ENCODE measurements around the gene ATF6B.

Gene ATF6B

DNA sequence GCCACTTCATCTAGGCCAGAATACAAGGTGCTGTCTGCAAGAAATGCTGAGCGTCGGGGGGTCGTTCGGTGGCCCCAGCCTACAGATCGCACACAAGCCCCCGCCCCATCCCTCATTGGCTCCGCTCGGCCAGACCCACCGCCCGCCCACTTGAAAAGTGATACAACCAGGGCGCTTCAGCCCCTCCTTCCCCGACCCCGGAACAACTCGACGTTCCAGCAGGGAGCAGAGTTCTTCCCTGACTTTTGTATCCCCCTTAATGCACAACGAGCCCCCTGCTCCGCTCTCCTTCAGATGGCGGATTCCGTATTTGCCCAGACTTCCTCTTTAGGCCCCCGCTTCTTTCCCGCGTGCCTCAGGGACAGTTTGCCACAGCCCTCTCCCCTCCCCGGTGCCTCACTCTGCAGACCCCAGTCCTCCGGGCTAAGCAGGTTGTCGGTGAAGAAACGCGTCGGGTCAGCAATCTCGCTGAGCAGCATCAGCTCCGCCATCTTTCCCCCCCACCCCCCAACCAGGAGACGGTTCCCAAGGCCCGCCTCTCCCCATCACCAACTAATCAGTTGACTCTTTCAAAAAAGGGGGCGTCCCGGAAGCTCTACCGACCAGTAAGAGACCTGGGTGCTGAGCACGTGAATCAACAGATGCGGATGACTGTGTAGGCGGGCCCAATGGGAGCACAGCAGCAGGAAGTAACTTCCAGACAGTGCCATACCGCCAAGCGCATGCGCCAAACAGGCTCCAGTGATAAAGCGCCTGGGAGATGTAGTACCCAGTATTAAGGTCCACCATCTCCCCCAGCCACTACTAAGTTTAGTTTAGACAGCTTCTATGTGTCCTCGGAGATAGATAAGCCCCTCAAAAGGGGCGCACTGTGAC, at the start of gene ATF6B:
TSS of gene ATF6B (minus strand) at position 530 of the 876 bp plus-strand sequence. CDS start at position 491, 39 bp downstream.
- DNase-seq = peak; percentile 97

DNA sequence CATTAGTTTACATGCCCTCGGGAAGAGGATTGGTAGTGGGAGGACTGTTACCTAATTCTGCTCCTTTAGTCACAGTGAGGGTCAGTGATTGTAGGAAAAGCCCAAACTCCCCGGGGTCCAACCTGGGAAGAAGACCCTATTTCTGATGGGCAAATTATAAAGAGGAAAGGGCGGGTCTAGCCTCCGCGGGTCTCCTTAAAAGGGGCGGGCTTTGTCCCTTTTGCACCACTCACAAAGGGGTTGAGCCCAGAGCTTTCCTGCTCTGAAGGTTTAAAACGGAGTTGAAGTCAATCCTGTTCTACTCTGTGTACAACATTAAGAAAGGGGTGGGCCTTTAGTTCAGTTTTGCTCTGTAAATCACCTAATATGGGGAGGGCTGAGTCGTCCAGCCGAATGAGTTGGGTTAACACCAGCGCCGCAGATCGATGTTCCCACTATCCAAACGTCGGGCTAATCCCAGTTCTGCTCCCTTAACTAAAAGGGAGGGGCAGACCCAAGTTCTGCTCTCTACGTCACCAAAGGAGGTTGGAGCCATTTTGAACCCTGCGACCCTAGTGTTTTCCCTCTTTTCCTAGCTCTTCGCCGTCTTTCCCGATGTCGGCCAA, 49.2 kb upstream of the ATF6B start:
- peak; percentile 44 for DNase-seq

DNA sequence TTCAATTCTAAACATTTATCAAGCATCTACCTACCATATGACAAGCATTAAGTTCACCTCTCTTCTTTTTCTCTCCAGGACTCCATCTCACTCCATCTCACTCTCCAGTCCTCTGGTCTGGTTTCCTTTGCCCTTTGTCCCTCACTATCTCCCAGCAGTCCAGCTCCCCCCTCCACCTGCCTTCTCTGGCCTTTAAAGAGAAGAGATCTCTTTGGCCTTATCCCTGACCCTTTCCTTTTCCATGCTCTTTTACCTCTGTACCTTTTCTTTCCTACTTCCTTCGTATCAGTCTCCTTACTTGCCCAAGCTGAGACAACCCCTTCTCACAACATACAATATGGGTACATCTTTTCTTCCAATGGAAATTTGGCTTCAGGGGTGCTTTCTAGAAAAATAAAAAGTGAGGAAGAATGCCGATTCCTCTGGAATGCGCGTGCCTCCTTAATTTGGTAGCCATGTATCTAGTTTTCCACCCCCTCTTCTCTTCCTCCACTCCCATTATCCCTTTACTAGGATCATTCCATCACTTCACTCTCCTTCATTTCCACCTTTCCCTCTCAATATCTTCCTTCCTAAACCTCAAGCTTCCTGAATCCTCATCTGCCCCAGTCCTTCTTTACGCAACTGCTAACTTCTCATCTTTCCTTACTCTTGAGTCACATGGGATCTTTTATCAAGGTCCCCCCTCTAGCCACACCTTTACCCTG, 48.6 kb upstream of the ATF6B start:
- no peak for DNase-seq

DNA sequence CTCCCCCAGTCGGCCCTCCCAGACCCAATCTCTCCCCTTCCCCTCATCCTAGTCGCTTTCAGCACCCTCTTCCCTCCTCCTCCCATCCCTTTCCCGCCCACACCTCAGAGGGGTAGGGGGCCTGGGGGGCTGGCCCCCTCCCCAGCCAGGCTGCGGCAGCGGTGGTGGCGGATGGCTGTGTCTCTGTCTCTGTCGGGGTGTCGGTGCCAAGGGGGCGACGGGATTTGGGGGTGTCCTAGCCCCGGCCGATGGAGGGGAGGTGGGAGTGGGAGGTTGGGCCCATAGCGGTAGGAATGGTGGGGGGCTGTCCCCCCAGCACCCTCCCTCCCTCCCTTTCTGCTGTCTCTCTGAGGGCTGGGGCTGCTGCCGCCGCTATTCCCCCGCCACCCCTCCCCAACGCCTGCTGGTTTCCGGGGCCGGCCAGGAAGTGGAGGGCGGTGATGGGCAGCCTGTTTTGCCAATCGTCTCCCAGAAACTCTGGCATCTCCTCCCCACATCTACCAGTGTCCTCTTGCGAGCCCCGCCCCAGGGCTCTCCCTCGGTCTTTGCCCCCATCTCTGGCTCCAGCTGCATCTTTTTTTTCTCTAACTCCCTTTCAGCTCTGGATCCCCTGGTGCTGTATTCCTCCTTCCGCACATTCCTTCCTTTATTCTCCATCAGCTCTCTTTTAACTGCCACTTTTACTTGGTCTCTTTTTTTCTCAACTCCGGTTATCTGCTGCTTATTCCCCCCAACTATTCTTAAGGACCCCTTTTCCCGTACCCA, 47.8 kb upstream of the ATF6B start, which contains the start of gene AGPAT1:
TSS of gene AGPAT1 (minus strand) at position 374 of the 765 bp plus-strand sequence. CDS start 4,588 bp downstream, outside the sequence.
- DNase-seq = peak; percentile 98

DNA sequence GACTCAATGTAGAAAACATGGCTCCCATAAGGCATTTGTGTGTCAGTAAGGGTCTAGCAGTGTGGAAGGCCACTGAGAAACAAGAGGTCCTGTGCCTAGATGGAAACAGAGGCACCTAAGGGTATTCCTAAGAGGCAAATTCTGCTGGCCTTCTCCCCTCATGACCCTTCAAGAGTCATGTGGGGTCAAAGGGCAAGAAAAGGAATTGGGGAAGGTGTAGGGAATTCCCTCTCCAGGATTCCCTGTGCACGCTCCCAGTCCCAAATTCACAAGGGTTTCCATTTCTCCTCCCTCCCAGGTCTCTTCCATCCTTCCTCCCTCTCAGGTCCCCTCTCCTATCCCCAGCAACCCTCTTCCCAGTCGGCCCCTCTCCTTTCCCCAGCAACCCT, 47.3 kb upstream of the ATF6B start:
- no peak for DNase-seq

DNA sequence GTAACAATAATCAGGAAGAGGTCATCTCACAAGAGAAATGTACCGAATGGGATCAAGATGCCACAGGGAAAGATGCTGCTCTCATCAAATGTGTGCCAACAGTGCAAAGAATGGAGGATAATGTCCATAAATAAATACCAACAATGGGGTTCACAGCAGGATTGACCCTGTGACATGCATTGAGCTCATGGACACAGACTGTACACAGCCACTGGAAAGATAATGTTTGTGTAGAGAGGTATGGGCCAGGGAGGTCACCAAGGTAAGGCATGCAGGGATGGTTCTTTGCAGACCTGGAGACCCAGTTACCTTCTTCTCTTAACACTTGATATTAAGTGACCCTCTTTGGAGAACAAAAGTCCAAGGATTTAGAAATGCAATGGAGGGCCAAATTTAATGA, 46.4 kb upstream of the ATF6B start:
- DNase-seq = no peak

DNA sequence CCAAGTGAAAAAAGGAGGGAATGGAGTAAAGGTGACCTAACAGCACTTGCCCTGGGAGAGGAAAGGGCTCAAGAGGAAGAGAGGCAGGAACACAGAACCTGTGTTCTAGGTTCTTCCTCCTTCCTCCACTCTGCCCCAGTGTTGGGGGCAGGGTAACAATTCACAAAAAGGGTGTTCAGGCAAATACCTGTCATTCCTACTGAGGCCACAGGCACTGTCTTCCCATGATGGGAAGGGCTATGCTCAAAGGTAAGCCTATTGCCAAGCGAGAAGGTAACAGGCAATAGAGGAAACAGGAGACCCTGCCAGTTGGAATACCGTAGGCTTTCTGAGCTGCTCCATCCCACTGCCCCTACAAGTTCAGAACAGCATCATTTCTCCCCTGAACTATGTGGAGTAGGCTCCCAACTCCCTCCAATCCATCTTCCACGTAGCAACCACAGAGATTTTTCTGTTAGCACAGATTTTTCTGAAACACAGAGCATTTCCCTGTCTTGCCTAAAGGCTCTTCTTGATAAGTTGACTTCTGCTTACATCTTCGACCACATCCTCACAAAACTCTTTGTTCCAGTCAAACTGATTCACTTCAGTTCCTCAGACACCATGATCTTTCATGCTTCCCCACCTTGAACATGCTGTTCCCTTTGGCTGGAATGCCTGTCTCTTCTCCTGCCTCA, 45.1 kb upstream of the ATF6B start:
- no peak for DNase-seq

DNA sequence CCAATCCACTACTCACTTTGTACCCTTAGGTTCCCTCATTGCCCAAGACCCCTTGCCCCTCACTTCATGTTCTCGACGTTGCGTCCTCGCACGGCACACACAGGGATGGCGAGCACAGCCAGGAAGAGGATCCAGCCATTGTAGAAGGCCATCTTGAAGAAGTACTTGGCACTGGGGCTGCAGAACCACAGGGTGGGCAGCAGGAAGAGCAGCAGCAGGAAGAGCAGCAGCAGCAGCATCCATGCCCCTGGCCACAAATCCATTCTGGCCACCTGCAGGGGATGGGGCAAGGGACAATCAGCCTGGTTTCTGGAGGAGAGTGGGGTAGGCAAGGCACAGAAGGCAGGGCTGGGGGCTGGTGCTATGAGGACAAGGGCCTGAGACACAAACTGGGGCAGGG, 43.2 kb upstream of the ATF6B start:
- DNase-seq = no peak

DNA sequence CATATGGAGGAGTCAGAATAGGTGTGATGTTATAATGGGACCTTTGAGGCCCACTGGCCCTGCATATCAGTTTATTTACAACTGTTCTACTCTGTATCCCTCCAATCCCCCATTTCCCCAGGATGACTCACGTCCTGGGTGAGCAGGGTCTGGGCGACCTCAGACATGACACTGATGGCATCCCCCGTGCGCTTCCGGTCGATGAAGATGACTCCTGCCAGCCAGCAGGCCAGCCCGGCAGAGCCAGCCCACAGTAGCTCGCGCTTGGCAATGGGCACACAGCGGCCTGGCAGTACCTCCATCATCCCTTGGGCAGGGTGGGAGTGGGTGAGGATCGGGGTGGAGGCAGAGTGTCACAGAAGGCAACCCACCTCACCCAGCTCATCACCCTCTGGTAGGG, 42.2 kb upstream of the ATF6B start:
- DNase-seq = no peak

DNA sequence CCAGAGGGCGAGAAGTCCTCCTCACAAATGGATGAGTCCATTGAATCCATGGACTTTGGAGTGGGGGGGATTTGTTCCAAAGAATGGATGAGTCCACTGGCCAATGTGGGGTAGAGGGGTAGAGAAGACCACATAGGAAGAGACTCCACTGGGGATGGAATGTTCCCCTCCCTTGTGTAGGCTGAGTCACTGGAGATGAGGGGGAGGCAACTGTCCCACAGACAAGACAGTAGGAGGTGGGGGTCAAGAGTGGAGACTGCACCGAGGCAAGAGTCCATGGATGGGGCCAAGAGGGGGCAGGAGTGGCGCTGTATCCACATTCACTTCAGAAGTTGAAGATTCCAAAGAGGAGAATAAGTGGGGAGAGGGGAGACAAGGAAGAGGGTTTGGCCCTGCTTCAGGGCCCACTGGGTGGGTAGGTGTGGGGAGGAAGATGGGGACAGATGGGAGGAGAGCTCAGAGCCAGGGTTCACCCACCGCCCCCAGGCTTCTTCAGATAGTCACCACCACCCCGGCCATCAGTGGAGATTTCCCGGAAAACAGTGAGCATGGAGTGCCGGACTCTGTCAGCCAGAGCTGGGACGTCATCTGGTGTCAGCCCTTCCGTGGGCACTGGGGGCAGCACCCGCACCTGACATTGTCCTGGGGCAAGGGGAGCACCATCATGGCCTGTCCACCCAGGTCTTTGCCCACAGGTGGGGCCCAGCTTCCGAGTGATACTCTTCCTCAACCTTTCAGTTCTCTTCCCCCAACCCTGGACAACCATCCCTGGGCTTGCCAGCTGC, 41.0 kb upstream of the ATF6B start:
- DNase-seq = no peak

DNA sequence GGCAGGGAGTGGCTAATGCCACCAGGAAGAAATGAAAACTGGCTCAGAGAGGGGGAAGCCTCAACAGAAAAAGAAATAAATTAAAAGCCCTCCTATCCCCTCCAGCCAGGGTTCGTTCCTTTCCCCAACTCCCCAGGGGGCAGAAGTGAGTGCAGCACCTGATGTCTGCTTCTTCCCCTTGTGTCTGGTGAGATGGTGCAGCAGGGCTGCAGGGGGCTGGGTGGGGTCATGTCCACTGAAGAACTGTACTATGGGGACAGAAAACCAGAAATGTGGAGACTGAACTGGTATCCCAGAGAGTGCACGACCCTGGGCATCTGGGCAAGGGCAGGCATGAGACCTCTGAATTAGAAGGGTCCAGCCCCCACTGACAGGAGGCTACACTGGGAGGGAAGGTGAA, 40.3 kb upstream of the ATF6B start:
- no peak for DNase-seq

DNA sequence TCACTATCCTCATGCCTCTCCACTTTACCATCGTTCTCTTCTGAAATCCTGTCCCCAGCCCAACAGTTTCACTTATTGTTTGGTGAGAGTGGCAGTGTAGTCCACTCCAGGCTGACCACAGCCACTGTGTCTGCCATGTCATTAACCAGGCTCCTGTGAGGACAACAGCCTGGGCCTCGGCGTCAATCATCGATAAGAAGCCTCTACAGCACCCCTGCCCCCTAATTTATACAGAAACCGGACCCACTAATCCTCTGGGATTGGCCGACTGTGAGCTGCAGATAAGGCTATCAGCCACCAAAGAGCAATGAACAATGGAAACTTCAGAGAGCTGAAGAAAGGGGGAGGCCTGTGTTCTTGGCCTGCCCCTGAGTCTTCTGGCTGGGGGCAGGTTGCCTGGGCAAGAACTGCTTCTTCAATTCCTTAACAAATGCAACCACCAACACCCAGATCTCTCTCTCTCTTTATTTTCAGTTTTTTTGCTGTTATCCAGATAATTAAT, 39.8 kb upstream of the ATF6B start:
- DNase-seq = no peak

DNA sequence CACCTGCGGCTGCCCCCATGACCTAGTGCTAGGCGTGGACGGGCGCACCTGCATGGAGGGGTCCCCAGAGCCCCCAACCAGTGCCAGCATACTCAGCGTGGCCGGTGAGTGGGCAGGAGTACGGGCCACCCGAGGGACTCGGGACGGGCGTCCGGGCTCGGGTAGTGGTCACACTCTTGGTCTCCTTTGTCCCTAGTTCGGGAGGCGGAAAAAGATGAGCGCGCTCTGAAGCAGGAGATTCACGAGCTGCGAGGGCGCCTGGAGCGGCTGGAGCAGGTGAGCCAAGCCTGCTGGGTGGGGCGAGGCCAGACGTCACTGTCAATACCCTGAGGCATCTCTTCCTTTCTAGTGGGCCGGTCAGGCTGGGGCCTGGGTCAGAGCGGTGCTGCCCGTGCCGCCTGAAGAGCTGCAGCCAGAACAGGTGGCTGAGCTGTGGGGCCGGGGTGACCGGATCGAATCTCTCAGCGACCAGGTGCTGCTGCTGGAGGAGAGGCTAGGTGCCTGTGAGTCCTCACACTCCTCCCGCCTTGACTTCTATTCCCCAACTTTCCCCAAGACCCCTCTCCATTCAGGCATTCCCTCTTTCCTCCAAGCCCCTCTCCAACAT, 39.2 kb upstream of the ATF6B start:
- DNase-seq = no peak

DNA sequence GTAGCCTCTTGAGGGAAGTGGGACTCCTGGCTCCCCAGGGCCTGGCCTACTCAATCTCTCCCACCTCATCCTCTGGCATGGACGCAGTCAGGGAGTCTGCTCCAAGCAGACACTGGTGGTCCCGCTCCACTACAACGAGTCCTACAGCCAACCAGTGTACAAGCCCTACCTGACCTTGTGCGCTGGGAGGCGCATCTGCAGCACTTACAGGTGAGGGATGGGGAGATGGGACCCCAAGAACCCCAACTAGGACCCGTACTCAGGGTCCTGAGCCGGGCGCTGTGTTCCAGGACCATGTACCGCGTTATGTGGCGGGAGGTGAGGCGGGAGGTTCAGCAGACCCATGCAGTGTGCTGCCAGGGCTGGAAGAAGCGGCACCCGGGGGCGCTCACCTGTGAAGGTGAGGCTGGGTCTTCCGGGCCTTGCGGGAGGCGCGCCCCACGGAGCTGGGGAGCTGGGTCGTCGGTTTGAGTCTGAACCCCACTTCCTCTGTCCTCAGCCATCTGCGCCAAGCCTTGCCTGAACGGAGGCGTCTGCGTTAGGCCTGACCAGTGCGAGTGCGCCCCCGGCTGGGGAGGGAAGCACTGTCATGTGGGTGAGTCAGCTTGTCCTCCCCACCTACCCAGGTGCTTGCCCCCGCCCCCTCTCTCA, 38.5 kb upstream of the ATF6B start:
- DNase-seq = no peak

DNA sequence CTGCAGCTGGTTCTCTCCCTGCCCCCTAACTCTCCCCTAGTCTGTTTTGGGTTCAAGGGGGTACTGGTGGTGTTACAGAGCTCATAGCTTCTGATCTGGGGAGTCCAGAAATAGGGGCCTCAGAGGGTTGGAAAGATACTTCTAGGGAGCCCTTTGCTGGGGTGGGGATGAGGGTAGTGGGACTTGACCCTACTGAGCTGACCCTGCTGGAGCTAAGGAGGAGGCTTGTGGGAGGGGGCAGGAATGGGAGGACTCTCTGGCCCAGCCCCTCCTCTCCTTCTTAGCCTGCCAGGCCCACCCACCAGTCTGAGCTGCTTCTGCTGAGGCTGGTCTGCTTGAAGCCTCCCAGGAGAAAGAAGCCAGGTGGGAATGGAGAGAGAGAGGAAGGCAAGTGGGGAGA, 36.2 kb upstream of the ATF6B start, which contains the start of gene EGFL8:
TSS of gene EGFL8 (plus strand) at position 301 of the 400 bp plus-strand sequence. CDS start 1,571 bp downstream, outside the sequence.
- DNase-seq = no peak

DNA sequence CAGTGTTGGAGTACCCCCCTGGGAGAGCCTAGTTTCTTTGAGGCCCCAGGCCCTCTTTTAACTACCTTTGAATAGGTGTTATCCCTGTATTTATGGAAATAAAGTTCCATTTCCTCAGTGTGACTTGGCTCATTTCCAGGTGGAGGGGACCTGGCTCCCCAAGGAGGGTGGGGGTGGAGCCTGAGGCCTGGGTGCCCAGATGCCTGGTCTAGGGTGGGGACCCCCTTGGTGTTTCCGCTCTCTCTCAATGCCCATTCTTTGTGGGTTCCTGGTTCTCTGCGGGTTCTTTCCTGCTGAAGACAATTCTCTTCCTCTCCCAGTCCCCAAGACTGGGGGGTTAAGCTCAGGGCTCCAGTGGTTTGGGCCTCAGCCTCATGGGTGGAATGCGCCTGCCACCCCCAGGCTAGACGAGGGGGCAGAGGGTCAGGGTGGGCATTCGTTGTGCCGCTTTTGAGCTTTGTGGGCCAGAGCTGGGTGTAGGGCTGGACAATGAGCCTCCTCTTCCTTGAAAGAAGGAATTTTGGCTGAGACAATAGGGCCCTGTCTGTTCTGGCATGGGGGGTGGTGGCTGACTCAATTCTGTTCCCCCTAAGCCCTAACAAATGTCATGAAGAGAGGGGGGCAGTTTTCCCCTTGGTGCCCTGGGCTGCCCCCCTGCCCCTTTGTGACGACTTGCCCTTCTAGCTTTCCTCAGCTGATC, 35.7 kb upstream of the ATF6B start:
- no peak for DNase-seq

DNA sequence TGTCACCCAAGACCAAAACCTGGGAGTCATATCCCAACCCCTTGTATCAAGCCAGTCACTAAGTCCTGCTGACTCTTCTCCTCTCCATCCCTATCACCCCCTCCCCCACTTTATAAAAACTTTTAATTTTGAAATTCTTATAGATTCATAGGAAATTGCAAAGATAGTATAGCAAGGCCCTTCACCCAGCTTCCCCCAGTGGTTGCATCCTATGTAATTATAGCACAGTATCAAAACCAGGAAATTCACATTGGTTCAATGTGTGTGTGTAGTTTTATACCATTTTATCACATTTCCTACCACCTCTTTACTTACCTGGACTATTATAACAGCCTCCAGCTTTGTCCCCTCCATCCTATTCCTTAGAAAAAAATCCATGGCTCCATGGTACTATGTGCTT, 30.0 kb upstream of the ATF6B start:
- no peak for DNase-seq

DNA sequence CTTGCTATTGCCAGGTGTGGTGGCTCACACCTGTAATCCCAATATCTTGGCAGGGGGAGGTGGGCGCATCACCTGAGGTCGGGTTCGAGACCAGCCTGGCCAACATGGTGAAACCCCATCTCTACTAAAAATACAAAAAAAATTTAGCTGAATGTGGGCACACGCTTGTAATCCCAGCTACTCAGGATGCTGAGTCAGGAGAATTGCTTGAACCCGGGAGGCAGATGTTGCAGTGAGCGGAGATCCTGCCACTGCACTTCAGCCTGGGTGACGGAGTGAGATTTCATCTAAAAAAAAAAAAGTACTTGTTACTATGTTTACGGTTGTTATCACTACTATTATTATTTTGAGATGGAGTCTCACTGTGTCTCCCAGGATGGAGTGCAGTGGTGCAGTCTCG, 28.8 kb upstream of the ATF6B start:
- DNase-seq = no peak

DNA sequence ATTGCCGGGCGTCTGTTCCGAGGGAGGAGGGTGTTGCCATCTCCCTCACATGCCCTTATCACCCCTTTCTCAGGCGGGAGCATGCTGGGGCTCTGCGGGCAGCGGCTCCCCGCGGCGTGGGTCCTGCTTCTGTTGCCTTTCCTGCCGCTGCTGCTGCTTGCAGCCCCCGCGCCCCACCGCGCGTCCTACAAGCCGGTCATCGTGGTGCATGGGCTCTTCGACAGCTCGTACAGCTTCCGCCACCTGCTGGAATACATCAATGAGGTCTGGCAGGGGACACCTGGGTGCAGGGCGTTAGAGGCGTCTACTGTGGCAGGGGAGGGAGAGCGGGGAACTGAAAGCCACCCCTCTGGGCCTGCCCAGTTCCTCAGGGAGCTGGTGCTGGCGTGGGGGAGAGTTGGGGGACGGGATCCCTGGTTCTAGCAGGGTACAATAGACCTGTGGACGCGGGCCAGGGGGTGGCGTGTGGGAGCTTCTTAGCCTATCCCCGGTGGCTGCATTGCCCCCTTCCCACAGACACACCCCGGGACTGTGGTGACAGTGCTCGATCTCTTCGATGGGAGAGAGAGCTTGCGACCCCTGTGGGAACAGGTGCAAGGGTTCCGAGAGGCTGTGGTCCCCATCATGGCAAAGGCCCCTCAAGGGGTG, 26.6 kb upstream of the ATF6B start:
- DNase-seq = peak; percentile 64
